HG02588 (cell line): ENCODE results near the gene SLC10A4.
"Not testable (repeated sequence)": the region's sequence is repeated elsewhere in the genome, so short reads cannot be mapped to it uniquely, and the experiment has no call there.

Experiments used
- ATAC-seq: cut with Tn5 transposase; IDR thresholded peaks from one replicate; pipeline ENCODE4 v1.9.1; 2021; ENCODE audit warnings: mild to moderate bottlenecking, moderate library complexity; ENCODE audit not compliant: unreplicated experiment

SLC10A4 gene, protein sequence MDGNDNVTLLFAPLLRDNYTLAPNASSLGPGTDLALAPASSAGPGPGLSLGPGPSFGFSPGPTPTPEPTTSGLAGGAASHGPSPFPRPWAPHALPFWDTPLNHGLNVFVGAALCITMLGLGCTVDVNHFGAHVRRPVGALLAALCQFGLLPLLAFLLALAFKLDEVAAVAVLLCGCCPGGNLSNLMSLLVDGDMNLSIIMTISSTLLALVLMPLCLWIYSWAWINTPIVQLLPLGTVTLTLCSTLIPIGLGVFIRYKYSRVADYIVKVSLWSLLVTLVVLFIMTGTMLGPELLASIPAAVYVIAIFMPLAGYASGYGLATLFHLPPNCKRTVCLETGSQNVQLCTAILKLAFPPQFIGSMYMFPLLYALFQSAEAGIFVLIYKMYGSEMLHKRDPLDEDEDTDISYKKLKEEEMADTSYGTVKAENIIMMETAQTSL

DNA sequence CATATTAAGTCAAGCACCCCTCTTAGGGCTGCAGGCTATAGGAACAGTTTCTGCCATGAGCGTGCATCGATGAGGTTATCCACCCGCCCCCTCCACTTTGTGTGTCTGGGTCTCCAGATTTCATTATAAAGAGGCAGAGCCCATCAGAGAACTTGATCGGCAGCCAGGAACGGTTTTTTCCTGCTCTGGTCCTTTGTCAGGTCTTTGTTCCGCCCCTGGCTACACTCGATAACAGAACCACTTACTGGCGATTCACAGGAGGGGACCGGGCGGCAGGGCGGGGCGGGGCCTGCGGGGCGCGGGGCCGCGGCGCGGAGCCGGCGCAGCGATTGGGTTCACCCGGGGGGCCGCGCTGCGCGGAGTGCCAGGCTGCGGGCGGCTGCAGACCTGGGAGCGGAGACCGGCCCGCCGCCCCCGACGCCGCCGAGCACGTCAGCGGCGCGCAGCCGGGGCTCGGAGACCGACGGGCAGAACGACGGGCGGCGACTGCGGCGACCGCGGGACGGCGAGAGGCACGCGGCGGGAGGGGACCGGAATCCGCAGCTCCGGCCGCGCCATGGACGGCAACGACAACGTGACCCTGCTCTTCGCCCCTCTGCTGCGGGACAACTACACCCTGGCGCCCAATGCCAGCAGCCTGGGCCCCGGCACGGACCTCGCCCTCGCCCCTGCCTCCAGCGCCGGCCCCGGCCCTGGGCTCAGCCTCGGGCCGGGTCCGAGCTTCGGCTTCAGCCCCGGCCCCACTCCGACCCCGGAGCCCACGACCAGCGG is at the start of gene SLC10A4:
TSS of gene SLC10A4 (plus strand) at position 338 of the 771 bp plus-strand sequence. CDS start at position 557, 219 bp downstream.
- no peak for ATAC-seq

DNA sequence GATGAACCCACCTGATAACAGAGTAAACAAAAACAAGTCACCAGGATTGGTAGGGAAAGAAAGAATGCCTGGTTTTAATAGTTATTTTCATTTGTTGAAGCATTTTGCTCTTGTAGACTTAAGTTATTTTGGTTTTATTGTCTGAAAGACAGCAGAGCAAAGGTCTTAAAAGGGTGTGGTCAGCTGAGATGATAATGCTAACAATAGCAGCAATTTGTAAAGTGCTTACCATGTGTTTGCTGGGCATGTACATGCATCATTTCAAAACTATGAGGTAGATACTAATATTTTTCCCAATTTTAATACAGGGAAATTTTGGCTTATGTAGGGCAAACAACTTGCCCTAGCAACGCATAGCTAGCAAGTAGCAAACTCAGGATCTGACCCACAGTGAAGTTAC is 46.8 kb upstream of the SLC10A4 start:
- no peak for ATAC-seq

DNA sequence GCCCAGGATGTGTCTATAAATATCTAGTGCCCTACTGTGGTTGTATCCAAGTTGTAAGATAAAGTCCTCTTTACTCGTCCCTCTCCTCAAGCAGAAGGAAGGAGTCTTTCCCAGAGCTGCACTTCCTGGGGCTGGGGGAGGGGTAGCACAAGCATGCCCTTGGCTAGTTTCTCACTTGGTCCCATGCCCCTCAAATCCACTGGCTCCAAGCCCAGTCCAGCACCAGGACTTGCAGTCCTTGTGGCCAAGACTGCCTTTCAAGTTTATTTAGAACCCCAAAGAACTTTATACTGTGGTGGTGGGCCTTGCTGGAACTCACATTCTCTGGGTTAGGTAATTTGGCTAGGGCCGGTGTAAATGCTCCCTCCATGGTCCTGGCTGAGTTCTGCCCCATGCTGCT is 43.2 kb upstream of the SLC10A4 start:
- no peak for ATAC-seq

DNA sequence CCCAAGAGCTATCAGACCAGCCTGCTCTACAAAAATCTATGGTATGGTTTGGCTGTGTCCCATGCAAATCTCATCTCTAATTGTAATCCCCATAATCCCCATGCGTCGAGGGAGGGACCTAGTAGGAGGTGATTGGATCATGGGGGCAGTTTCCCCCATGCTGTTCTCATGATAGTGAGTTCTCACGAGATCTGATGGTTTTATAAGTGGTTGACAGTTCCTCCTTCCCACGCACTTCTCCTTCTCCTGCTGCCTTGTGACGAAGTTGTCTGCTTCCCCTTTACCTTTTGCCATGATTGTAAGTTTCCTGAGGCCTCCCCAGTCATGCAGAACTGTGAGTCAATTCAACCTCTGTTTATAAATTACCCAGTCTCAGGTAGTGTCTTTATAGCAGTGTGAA is 42.2 kb upstream of the SLC10A4 start:
- not testable (repeated sequence) for ATAC-seq

DNA sequence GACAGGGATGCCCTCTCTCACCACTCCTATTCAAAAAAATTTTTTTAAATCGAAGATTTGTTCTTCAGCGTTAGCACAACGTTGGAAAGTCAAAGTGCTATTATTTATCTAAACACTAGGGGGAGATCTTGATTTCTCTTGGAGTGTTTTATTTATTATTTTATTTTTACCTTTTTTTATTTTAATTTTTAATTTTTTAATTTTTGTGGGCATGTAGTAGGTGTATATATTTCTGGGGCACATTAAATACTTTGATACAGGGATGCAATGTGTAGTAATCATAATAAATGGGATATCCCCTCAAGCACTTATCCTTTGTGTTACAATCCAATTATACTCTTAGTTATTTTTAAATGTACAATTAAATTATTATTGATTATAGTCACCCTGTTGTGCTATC is 37.4 kb upstream of the SLC10A4 start:
- no peak for ATAC-seq

DNA sequence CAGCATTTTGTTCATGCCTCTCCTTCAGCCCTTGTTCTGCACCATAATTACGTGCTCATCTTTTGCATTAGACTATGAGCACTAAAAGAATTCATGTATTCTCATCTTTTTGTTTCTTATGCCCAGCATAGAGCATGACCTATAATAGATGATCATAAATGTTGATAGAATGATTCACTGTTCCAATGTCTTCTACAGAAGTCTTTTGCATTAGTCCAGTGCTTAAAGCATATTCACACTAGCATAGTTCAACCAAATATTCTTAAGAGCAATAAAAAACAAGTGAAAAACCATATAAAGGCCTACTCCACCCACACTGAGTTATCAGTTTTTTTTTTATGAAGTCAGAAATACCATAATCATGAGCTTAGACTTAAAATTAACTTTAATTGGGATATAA is 36.5 kb upstream of the SLC10A4 start:
- no peak for ATAC-seq

DNA sequence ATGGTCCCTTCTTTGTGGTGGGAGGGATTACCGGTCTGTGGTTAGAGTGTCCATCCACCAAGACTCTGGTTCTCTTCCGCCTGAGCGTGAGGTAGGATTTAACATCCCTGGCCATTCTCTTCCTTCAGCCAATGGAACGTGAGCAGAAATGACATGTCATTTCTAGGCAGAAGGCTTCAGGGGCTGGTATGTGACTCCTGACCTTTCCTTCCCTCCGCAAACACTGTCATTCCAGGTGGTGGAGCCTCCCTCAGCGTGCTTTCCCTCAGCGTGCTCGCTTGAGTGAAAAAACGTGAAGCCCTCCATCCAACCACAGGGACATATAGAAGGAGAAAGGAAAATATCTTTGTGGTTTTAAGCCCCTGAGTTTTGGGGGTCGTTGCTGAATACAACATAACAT is 34.0 kb upstream of the SLC10A4 start:
- no peak for ATAC-seq

DNA sequence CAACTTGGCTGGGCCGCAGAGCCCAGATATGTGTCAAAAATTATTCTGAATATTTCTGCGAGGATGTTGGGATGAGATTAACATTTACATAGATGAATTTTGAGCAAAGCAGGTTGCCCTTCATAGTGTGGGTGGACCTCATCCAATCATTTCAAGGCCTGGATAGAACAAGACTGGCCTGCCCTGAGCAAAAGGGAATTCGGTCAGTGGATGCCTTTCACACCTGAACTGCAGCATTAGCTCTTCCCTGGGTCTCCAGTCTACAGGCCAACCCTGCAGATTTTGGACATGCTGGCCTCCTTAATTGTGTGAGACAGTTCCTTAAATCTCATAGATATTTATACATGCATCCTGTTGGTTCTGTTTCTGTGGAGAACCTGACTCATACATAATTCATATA is 32.4 kb upstream of the SLC10A4 start:
- no peak for ATAC-seq

DNA sequence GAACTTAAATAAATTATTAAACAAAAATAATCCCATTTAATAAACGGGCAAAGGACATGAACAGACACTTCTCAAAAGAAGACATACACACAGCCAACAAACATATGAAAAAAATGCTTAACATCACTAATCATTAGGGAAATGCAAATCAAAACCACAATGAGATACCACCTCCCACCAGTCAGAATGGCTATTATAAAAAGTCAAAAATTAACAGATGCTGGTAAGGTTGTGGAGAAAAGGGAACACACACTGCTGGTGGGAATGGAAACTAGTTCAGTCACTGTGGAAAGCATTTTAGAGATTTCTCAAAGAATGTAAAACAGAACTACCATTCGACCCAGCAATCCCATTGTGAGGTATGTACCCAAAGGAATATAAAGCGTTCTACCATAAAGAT is 31.5 kb upstream of the SLC10A4 start:
- not testable (repeated sequence) for ATAC-seq

DNA sequence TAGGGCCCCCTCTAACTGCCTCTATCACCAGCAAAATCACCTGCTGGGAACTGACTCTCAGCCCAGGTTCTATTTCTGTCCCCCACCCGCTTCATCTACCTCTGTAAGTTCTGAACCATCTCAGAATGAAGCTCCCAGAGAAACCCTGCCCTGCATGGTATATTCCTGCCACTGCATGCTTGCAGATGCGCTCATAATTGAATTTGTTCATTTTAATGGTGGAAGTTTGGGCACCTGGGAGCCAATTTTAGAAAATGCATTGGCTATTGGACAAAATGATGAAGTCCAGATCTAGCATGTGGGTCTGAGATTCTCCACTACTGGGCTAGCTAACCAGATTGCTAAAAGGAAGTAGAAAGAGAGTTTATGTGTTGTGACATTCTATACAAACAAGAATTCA is 28.6 kb upstream of the SLC10A4 start:
- no peak for ATAC-seq

DNA sequence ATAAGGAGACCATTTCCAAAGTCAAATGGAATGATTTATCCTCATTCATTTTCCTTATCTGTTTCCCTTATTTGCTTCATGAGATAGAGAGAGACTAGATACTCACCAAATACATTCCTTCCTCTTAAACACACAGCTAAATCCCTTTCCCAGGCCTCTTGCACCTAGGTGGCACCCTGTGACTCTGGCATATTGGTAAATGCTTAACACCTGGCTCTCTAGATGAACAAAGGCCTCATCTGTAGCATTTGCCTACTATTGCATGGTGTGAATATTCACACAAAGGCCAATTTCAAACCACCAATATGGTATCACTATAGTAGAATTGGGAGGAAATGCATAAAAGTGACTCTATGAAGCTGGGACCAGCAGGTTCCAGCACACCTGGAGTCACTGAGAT is 22.1 kb upstream of the SLC10A4 start:
- ATAC-seq: no peak

DNA sequence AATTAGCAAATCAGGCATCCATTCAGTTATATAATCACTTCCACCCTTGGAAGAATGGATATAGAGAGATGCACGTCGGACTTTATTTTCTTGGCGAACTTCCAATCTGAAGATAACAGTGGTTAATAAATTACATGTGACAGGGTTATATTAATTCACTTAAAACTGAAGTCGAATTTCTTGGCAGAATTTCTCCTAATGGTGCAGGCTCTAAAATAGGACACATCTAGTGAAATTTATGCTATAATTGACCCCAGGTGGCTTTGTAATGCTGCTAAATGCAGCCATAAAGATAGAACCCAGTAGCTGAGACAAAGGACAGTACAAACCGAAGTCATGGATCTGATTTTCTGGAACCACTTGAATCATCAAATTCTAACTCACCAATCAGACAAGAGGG is 20.8 kb upstream of the SLC10A4 start:
- no peak for ATAC-seq

DNA sequence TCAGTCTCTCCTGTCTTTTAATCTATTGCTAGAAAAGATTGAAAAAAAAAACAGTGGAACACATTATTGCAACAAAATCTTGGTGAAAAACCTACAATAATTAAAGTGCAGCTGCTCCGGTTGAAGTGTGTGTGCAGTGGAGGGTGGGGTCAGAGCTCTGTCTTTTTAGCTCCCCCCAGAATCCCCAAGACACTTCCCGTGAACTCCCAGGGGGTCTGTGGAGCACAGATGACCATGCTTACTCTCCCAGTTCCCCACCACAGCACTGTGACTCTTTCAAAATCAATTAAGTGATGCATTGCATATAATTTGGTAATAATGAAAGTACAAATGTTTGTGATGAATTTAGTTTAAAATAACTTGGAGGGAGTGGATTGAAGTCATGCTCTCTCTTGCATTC is 15.7 kb upstream of the SLC10A4 start:
- no peak for ATAC-seq

DNA sequence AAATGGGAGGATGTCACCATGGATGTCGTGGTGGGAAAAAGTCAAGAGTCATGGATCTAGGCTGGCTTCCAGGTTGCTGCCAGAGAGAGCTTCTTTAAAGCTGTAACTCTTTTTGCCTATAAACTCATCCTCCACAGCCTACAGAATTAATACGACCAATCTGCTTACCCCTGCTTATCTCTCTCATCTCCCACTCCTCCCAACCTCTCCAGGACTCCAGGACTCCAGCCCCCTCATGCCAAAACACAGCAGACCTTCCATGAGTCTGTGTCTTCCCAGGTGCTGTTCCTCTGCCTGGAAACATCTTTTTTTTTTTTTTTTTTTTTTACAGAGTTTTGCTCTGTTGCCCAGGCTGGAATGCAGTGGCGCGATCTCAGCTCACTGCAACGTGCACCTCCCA is 15.3 kb upstream of the SLC10A4 start:
- ATAC-seq: no peak

DNA sequence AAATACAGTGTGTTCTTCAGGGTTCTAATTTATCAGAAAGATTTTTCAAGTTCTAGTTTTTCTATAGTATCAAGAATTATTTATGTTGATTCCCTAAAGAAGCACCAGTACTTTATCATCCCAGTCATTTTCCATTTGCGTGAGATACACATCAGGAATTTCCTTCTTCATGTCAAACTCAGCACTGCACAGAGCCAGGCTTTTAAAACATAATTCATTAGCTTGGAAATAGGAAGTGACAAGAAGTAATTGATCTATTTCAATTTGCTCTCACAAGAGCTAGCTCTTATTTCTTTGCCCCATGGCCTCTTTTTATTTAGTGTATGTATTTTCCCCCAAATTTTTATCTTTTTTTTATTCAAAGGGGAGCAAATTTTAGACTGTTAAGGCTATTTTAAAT is 13.0 kb upstream of the SLC10A4 start:
- ATAC-seq: no peak

DNA sequence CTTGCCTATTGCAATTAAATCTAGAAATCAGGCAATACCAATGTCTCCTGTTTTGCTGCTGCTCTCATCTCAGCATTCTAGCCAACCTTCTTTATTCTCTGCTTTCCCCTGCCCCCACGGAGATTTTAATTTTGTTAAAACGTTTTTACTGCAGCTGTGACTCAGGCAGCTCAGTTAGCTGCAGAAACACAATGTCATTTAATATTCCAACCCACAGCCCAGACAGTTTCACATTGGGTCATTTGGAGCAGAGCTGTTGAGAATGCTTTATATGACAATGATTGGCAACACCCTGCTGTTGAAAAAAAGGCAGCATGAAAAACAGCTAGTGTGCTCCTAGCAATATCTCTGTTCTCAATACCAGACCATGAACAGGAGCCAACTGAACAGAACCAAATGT is 12.6 kb upstream of the SLC10A4 start:
- no peak for ATAC-seq

DNA sequence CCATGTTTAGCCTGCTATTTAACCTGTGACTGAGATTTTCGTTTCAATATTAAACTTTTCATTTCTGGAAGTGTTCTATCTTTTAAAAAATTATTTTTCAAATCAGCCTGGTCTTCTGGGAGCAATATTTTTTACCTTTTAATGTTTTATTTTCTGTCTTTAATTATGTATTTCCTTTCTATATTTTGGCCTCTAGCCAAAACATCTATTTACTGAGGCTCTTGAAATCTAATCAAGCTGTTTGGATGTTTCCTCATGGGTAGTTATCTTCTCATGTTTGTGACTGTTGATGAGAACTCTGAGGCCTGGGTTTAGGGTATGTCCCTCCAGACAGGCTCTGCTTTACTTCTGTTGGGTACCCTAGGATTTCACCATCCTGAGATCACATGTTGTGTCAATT is 10.3 kb upstream of the SLC10A4 start:
- ATAC-seq: no peak

DNA sequence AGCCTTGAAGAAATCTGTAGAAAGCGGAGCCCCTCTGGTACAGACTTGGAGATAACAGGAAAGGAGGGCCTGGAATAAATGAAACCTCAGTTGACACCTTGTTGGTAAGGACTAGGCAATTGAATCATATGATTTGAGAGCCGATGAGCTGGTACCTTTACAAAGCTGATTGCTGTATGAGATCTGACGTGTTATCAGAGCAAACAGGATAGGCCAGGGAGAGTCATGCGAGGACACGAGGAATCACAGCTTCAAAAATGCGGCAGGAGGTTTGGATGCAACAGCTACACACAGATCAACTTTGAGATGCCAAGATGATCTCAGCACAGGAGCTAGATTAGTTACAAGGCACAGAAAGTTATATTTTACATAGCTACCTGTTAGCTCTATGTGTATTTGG is 7.4 kb upstream of the SLC10A4 start:
- ATAC-seq: no peak

DNA sequence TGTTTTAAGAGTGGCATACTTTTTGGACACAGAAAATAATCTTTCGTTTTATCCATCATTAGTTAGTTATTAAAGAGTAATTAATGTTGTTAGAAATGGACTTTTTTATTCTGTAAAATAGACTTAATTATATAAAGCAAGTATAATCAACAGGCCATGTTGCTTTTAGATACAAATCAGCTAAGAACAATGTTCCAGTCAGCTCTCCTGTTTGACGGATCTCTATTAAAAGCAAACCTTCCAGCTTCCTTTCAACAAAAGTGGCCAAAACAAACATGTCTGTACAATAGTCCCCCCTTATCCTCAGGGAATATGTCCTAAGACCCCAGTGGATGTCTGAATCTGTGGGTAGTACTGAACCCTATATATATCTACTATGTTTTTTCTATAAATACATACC is 4.9 kb upstream of the SLC10A4 start:
- ATAC-seq: no peak

DNA sequence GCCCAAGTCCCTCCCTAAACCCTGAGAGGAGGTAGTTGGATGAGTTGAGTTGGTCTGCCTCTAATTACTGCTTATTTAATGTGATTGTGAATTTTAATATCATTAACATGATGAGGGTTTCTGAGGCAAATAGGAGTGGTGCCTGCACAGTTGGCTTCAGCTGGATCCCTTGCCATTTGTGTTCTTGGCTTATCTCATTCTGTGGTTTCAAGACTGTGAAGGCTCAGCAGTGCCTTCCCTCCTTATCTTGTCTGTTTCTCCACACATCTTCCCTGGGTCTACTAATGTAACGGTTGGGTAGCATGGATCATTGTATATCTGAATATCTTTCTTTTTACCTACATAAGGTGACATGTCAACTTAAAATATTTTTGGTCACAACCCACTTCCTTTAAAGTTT is 1.6 kb upstream of the SLC10A4 start:
- ATAC-seq: no peak

DNA sequence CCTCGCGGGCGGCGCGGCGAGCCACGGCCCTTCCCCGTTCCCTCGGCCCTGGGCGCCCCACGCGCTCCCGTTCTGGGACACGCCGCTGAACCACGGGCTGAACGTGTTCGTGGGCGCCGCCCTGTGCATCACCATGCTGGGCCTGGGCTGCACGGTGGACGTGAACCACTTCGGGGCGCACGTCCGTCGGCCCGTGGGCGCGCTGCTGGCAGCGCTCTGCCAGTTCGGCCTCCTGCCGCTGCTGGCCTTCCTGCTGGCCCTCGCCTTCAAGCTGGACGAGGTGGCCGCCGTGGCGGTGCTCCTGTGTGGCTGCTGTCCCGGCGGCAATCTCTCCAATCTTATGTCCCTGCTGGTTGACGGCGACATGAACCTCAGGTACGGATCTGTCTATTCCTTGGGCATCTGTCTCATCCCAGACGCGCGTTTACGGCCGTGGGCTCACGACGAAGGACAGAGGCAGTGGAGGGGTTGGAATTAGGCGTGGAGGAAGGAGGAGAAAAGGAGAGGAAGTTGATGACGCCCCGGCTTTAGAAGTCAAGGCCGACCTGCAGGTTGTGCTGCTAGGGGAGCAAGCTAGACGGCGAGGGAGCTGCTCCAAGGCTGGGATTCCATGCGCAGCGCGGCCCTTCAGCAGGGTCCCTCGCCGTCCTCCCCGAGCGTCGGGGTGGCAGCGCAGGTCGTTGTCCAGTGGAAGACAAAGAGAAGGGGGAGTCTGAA is 792 bp downstream of the SLC10A4 start:
- ATAC-seq: no peak
